Kidney epithelial cell (primary cell): ENCODE data around the gene DNAJB4. TPM values are rescaled to one million over a fixed set of nuclear protein-coding genes. Genes with fewer than 3 reads are reported as not detected.
A peak's percentile ranks its signal among the peaks of the same experiment; 100 is the strongest.
"Not testable (repeated sequence)": the region's sequence is repeated elsewhere in the genome, so short reads cannot be mapped to it uniquely, and the experiment has no call there.

Experiments
- DNase-seq: peaks from one replicate; pipeline ENCODE4 v3.0.0-alpha.2; 2010; ENCODE audit warnings: low read depth
- H3K27me3 ChIP-seq: 2 replicates; pipeline ENCODE4 v1.6.0; 2011; ENCODE audit warnings: low read length; ENCODE audit not compliant: control insufficient read depth, insufficient read depth
- H3K36me3 ChIP-seq: 2 replicates; pipeline ENCODE4 v1.5.1; 2011; ENCODE audit warnings: low read length; ENCODE audit not compliant: control insufficient read depth, insufficient read depth
- H3K4me3 ChIP-seq: 2 replicates; pipeline ENCODE4 v1.5.1; 2011; ENCODE audit warnings: low read depth, mild to moderate bottlenecking, control low read depth, low read length
- total RNA-seq: library from RNA; depleted of rRNA; stranded (reverse); fragments of >200 nt; gene quantifications from 2 replicates; pipeline ENCODE4 v1.2.3, GENCODE V29; 2015
- TF ChIP-seq, protein P1 (sequence below): IDR thresholded peaks from 2 replicates; pipeline ENCODE4 v1.5.1; 2011; ENCODE audit warnings: mild to moderate bottlenecking, moderate library complexity, low read length, control low read depth, inconsistent platforms; ENCODE audit not compliant: insufficient read depth, poor library complexity, severe bottlenecking

DNAJB4 gene
- total RNA-seq, 1 donor from 2014 or later = 7.3 TPM

GRCh38 chr1:77996734-77997133 is 8.0 kb upstream of the DNAJB4 start:
- H3K36me3 ChIP-seq = no peaks in the 10 kb centered on the region
- H3K27me3 ChIP-seq = no peaks in the 10 kb centered on the region
- no peak overlapping the region for H3K4me3 ChIP-seq
- no peak for DNase-seq
- TF ChIP-seq, protein P1, sequence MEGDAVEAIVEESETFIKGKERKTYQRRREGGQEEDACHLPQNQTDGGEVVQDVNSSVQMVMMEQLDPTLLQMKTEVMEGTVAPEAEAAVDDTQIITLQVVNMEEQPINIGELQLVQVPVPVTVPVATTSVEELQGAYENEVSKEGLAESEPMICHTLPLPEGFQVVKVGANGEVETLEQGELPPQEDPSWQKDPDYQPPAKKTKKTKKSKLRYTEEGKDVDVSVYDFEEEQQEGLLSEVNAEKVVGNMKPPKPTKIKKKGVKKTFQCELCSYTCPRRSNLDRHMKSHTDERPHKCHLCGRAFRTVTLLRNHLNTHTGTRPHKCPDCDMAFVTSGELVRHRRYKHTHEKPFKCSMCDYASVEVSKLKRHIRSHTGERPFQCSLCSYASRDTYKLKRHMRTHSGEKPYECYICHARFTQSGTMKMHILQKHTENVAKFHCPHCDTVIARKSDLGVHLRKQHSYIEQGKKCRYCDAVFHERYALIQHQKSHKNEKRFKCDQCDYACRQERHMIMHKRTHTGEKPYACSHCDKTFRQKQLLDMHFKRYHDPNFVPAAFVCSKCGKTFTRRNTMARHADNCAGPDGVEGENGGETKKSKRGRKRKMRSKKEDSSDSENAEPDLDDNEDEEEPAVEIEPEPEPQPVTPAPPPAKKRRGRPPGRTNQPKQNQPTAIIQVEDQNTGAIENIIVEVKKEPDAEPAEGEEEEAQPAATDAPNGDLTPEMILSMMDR = no peak

DNA sequence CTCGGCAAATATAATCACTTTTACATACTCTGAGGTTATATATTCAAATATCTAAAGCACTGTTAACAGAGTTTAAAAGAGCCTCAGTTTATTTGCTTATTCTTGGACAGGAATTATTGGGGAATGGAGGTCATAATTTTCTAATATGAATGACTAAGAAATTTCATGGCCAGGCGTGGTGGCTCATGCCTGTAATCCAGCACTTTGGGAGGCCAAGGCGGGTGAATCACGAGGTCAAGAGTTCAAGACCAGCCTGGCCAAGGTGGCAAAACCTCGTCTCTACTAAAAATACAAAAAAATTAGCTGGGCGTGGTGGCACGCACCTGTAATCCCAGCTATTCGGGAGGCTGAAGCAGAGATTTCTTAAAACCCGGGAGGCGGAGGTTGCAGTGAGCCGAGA is 4.2 kb upstream of the DNAJB4 start:
- not testable (repeated sequence) for DNase-seq, H3K36me3 ChIP-seq, H3K4me3 ChIP-seq, H3K27me3 ChIP-seq

GRCh38 chr1:78003070-78003746 is 1.5 kb upstream of the DNAJB4 start:
- TF ChIP-seq, protein P1 = no peak
- no peak overlapping the region for H3K4me3 ChIP-seq
- DNase-seq = no peak

DNA sequence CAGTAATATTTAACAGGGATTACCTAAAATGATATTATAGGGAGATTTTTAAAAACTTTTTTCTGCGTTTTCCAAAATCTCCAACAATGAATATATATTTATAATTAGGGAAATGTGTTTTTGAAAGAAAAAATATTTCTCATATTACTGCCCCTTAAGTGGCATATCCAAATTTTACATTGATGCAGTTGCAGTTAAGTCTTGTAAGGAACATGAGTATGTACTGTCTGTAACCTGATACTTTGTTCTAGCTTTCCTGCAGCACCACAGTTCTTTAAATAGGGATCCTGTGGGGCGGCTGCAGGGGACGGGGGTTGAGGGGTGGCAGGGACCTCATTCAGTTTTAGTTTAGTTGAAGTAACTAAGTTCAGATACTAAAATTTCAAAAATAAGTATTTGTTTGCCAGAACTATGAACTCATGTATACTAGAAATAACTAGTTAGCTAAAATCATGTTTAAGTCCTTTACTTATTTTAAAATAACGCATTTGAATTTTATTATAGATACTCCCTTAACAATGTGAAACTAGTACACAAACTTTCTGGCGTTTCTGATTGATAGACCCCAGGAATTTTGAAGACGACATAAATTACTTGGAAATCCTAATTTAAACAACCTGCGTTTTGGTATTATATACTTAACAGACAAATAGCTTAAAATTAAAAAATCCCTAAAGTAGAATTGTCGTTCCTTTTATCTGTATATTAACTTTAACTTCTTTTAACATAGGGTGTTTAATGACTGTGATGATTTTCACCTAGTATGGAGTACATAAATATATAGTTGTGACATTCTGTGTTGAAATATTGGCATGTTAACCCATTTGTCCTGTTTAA is 639 bp upstream of the DNAJB4 start:
- Histone ChIP-seq H3K27me3 (no peaks in the 10 kb centered on the region), H3K4me3 (peak overlapping the region; percentile 56), H3K36me3 (no peaks in the 10 kb centered on the region)
- peak; percentile 56 for DNase-seq
- TF ChIP-seq, protein P1 = no peak

More at GRCh38 chr1:78003070-78003746, 1.5 kb upstream of the DNAJB4 start:
- Histone ChIP-seq H3K27me3 (no peaks in the 10 kb centered on the region), H3K36me3 (no peaks in the 10 kb centered on the region)

GRCh38 chr1:78005448-78005722 is 646 bp downstream of the DNAJB4 start:
- no peaks in the 10 kb centered on the region for H3K36me3 ChIP-seq
- no peaks in the 10 kb centered on the region for H3K27me3 ChIP-seq
- DNase-seq = no peak
- peak overlapping the region; percentile 56 for H3K4me3 ChIP-seq
- TF ChIP-seq, protein P1 = no peak

GRCh38 chr1:78005755-78006154 is 1.0 kb downstream of the DNAJB4 start:
- peak; percentile 48 for DNase-seq
- H3K36me3 ChIP-seq = no peaks in the 10 kb centered on the region
- TF ChIP-seq, protein P1 = no peak

More at GRCh38 chr1:78005755-78006154, 1.0 kb downstream of the DNAJB4 start:
- Histone ChIP-seq H3K4me3 (peak overlapping the region; percentile 56), H3K27me3 (no peaks in the 10 kb centered on the region)
